GM23338 (cell line): ENCODE results near the gene LSP1.

ENCODE experiments used
- CREB1 ChIP-seq: fragments of 250-450 bp; sonication (Bioruptor Pico); IDR thresholded peaks from 2 replicates; pipeline ENCODE4 v1.5.0; 2020; ENCODE audit warnings: low read depth, mild to moderate bottlenecking, moderate library complexity
- EZH2 ChIP-seq: fragments of 200-600 bp; sonication (generic); IDR thresholded peaks from one replicate; pipeline ENCODE4 v1.8.0; 2017; ENCODE audit warnings: antibody characterized with exemption, mild to moderate bottlenecking, low read depth; ENCODE audit not compliant: unreplicated experiment
- EZH2phosphoT487 ChIP-seq: fragments of 200-600 bp; sonication (generic); IDR thresholded peaks from one replicate; pipeline ENCODE4 v1.8.1; 2018; ENCODE audit warnings: antibody characterized with exemption; ENCODE audit not compliant: unreplicated experiment
- JUNB ChIP-seq: IDR thresholded peaks from one replicate; pipeline ENCODE4 v1.6.1; 2016; ENCODE audit warnings: antibody characterized with exemption; ENCODE audit not compliant: unreplicated experiment
- POLR2AphosphoS5 ChIP-seq: IDR thresholded peaks from 2 replicates; pipeline ENCODE4 v1.6.1; 2016; ENCODE audit warnings: antibody characterized with exemption, low read depth
- STAT1 ChIP-seq: IDR thresholded peaks from one replicate; pipeline ENCODE4 v1.6.1; 2016; ENCODE audit warnings: antibody characterized with exemption; ENCODE audit not compliant: unreplicated experiment
- ZNF114 ChIP-seq: fragments of 250-450 bp; sonication (Bioruptor Pico); IDR thresholded peaks from 2 replicates; pipeline ENCODE4 v1.5.0; 2020; ENCODE audit warnings: mild to moderate bottlenecking, moderate library complexity
- ZNF331 ChIP-seq: fragments of 250-450 bp; sonication (Bioruptor Pico); IDR thresholded peaks from 2 replicates; pipeline ENCODE4 v1.5.0; 2020; ENCODE audit warnings: low read depth, mild to moderate bottlenecking, moderate library complexity
- TF ChIP-seq, protein P1 (sequence below), 2 experiments: fragments of 200-600 bp in 1 of 2; sonication (generic) in 1 of 2; conservative IDR thresholded peaks; 2 replicates each; pipeline versions ENCODE4 v1.5.1 to v1.6.1; 2016 to 2017; ENCODE audit warnings: antibody characterized with exemption in 2 of 2, low read depth in 2 of 2, mild to moderate bottlenecking in 2 of 2, moderate library complexity in 1 of 2
- TF ChIP-seq, protein P2 (sequence below): IDR thresholded peaks from 2 replicates; pipeline ENCODE4 v1.6.1; 2016; ENCODE audit warnings: antibody characterized with exemption
- TF ChIP-seq, protein P3 (sequence below): IDR thresholded peaks from one replicate; pipeline ENCODE4 v1.6.1; 2018; ENCODE audit warnings: antibody characterized with exemption; ENCODE audit not compliant: unreplicated experiment

DNA sequence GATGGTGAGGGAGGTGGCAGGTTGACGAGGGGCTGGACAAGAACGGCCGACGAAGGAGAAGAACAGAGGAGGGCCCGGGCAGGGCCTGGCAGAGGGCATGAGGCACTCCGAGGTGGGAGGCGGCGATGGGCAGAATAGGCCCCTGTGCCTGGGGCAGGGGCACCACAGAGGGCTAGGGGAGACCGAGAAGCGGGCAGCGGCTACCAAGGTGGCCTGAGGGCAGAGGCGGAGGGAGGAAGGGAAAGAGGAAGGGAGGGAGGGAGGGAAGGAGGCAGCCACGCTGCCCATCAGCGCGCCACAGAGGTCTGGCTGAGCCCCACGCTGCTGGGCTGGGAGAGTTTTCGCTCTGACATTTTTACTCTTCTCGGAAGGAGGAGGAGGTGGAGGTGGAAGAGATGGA, 11.3 kb downstream of the LSP1 start:
- TF ChIP-seq, protein P1, sequence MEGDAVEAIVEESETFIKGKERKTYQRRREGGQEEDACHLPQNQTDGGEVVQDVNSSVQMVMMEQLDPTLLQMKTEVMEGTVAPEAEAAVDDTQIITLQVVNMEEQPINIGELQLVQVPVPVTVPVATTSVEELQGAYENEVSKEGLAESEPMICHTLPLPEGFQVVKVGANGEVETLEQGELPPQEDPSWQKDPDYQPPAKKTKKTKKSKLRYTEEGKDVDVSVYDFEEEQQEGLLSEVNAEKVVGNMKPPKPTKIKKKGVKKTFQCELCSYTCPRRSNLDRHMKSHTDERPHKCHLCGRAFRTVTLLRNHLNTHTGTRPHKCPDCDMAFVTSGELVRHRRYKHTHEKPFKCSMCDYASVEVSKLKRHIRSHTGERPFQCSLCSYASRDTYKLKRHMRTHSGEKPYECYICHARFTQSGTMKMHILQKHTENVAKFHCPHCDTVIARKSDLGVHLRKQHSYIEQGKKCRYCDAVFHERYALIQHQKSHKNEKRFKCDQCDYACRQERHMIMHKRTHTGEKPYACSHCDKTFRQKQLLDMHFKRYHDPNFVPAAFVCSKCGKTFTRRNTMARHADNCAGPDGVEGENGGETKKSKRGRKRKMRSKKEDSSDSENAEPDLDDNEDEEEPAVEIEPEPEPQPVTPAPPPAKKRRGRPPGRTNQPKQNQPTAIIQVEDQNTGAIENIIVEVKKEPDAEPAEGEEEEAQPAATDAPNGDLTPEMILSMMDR (conservative IDR thresholded peaks at IDR 0.05; ENCODE audit: low read depth in 2 of 2), result no peak
- TF ChIP-seq POLR2AphosphoS5 (no peak), STAT1 (no peak), EZH2 (no peak), JUNB (no peak), ZNF331 (CRISPR knock-in tag) (no peak), ZNF114 (CRISPR knock-in tag) (no peak), EZH2phosphoT487 (no peak), CREB1 (CRISPR knock-in tag) (no peak)
- TF ChIP-seq, protein P2, sequence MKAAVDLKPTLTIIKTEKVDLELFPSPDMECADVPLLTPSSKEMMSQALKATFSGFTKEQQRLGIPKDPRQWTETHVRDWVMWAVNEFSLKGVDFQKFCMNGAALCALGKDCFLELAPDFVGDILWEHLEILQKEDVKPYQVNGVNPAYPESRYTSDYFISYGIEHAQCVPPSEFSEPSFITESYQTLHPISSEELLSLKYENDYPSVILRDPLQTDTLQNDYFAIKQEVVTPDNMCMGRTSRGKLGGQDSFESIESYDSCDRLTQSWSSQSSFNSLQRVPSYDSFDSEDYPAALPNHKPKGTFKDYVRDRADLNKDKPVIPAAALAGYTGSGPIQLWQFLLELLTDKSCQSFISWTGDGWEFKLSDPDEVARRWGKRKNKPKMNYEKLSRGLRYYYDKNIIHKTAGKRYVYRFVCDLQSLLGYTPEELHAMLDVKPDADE, result no peak
- TF ChIP-seq, protein P3, sequence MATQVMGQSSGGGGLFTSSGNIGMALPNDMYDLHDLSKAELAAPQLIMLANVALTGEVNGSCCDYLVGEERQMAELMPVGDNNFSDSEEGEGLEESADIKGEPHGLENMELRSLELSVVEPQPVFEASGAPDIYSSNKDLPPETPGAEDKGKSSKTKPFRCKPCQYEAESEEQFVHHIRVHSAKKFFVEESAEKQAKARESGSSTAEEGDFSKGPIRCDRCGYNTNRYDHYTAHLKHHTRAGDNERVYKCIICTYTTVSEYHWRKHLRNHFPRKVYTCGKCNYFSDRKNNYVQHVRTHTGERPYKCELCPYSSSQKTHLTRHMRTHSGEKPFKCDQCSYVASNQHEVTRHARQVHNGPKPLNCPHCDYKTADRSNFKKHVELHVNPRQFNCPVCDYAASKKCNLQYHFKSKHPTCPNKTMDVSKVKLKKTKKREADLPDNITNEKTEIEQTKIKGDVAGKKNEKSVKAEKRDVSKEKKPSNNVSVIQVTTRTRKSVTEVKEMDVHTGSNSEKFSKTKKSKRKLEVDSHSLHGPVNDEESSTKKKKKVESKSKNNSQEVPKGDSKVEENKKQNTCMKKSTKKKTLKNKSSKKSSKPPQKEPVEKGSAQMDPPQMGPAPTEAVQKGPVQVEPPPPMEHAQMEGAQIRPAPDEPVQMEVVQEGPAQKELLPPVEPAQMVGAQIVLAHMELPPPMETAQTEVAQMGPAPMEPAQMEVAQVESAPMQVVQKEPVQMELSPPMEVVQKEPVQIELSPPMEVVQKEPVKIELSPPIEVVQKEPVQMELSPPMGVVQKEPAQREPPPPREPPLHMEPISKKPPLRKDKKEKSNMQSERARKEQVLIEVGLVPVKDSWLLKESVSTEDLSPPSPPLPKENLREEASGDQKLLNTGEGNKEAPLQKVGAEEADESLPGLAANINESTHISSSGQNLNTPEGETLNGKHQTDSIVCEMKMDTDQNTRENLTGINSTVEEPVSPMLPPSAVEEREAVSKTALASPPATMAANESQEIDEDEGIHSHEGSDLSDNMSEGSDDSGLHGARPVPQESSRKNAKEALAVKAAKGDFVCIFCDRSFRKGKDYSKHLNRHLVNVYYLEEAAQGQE, result no peak
